KOPT-K1 (cell line): ENCODE data around the gene GTPBP3.
"Not testable (repeated sequence)": the region's sequence is repeated elsewhere in the genome, so short reads cannot be mapped to it uniquely, and the experiment has no call there.

ENCODE experiments used
- H3K27ac ChIP-seq: fragments of 200-600 bp; sonication (generic); 2 replicates; pipeline ENCODE4 v1.5.1; 2016; ENCODE audit warnings: antibody characterized with exemption, mild to moderate bottlenecking, low read depth, low read length; ENCODE audit not compliant: poor library complexity, severe bottlenecking
- H3K36me3 ChIP-seq: fragments of 200-600 bp; sonication (generic); 2 replicates; pipeline ENCODE4 v1.5.1; 2017; ENCODE audit warnings: antibody characterized with exemption, mild to moderate bottlenecking, low read length, moderate library complexity; ENCODE audit not compliant: insufficient read depth
- H3K9me3 ChIP-seq: fragments of 200-600 bp; sonication (generic); 2 replicates; pipeline ENCODE4 v1.5.1; 2017; ENCODE audit warnings: antibody characterized with exemption, low read length, mild to moderate bottlenecking; ENCODE audit not compliant: insufficient read depth, poor library complexity, severe bottlenecking

Gene GTPBP3

GRCh38 chr19:17359905-17360800, 22.8 kb downstream of the GTPBP3 start:
- Histone ChIP-seq H3K9me3 (no peaks in the 10 kb centered on the region), H3K27ac (no peak overlapping the region), H3K36me3 (no peaks in the 10 kb centered on the region)

GRCh38 chr19:17363852-17364605, 26.7 kb downstream of the GTPBP3 start:
- H3K36me3 ChIP-seq, H3K27ac ChIP-seq, H3K9me3 ChIP-seq: not testable (repeated sequence)

- Histone ChIP-seq H3K27ac (no peak overlapping the region), H3K9me3 (no peaks in the 10 kb centered on the region), H3K36me3 (no peaks in the 10 kb centered on the region)
Observed at GRCh38 chr19:17365361-17365760, 28.0 kb downstream of the GTPBP3 start.

GRCh38 chr19:17370026-17370587, 32.8 kb downstream of the GTPBP3 start:
- no peaks in the 10 kb centered on the region for H3K36me3 ChIP-seq
- no peaks in the 10 kb centered on the region for H3K9me3 ChIP-seq
- H3K27ac ChIP-seq, result no peak overlapping the region

GRCh38 chr19:17376935-17377600, 39.7 kb downstream of the GTPBP3 start, which contains the start of gene PLVAP:
TSS of gene PLVAP (minus strand) at chr19:17377342. CDS start at chr19:17377288, 54 bp downstream.
- H3K36me3 ChIP-seq, result no peaks in the 10 kb centered on the region
- H3K9me3 ChIP-seq, result no peaks in the 10 kb centered on the region
- H3K27ac ChIP-seq, result no peak within 1 kb of the TSS

GRCh38 chr19:17378271-17378670, 40.9 kb downstream of the GTPBP3 start:
- H3K36me3 ChIP-seq, result no peaks in the 10 kb centered on the region

GRCh38 chr19:17379221-17379631, 41.9 kb downstream of the GTPBP3 start:
- H3K27ac ChIP-seq, result no peak overlapping the region
- H3K36me3 ChIP-seq, result no peaks in the 10 kb centered on the region

More at GRCh38 chr19:17378271-17378670, 40.9 kb downstream of the GTPBP3 start:
- no peaks in the 10 kb centered on the region for H3K9me3 ChIP-seq
- H3K27ac ChIP-seq, result no peak overlapping the region

GRCh38 chr19:17380426-17381138, 43.2 kb downstream of the GTPBP3 start:
- no peaks in the 10 kb centered on the region for H3K9me3 ChIP-seq
- H3K27ac ChIP-seq, result no peak overlapping the region
- H3K36me3 ChIP-seq, result no peaks in the 10 kb centered on the region

More at GRCh38 chr19:17379221-17379631, 41.9 kb downstream of the GTPBP3 start:
- no peaks in the 10 kb centered on the region for H3K9me3 ChIP-seq

GRCh38 chr19:17385878-17386611, 48.7 kb downstream of the GTPBP3 start:
- Histone ChIP-seq H3K9me3 (peaks cover 12% of the 10 kb centered on the region), H3K27ac (no peak overlapping the region), H3K36me3 (no peaks in the 10 kb centered on the region)

GRCh38 chr19:17389288-17389687, 51.9 kb downstream of the GTPBP3 start:
- Histone ChIP-seq H3K27ac (no peak overlapping the region), H3K36me3 (no peaks in the 10 kb centered on the region), H3K9me3 (peaks cover 12% of the 10 kb centered on the region)

GRCh38 chr19:17389957-17390664, 52.8 kb downstream of the GTPBP3 start:
- Histone ChIP-seq H3K36me3 (no peaks in the 10 kb centered on the region), H3K27ac (no peak overlapping the region), H3K9me3 (peaks cover 12% of the 10 kb centered on the region)

- Histone ChIP-seq H3K9me3 (peaks cover 12% of the 10 kb centered on the region), H3K36me3 (no peaks in the 10 kb centered on the region), H3K27ac (no peak overlapping the region)
Observed at GRCh38 chr19:17390665-17391370, 53.5 kb downstream of the GTPBP3 start.
